Measurements from ENCODE around the gene DLK1.

DNA sequence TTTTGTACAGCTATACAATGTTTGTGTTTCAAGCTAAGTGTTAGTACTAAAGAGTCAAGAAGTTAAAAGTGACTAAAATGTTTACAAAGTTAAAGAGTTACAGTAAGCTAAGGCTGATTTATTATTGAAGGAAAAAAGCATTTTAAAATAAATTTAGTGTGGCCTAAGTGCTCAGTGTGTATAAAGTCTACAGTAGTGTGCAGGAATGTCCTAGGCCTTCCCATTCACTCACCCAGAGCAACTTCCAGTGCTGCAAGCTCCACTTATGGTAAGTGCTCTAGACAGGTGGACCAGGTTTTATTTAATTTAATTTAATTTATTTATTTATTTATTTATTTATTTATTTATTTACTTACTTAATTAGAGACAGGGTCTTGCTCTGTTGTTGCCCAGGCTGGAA is 19.6 kb downstream of the DLK1 start:
- TF ChIP-seq, protein P1, sequence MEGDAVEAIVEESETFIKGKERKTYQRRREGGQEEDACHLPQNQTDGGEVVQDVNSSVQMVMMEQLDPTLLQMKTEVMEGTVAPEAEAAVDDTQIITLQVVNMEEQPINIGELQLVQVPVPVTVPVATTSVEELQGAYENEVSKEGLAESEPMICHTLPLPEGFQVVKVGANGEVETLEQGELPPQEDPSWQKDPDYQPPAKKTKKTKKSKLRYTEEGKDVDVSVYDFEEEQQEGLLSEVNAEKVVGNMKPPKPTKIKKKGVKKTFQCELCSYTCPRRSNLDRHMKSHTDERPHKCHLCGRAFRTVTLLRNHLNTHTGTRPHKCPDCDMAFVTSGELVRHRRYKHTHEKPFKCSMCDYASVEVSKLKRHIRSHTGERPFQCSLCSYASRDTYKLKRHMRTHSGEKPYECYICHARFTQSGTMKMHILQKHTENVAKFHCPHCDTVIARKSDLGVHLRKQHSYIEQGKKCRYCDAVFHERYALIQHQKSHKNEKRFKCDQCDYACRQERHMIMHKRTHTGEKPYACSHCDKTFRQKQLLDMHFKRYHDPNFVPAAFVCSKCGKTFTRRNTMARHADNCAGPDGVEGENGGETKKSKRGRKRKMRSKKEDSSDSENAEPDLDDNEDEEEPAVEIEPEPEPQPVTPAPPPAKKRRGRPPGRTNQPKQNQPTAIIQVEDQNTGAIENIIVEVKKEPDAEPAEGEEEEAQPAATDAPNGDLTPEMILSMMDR (CRISPR knock-in tag; IDR thresholded peaks at IDR 0.05) = no peak
- TF ChIP-seq ZNF720 (CRISPR knock-in tag; IDR thresholded peaks at IDR 0.05) (no peak), TCF7L2 (IDR thresholded peaks at IDR 0.05; ENCODE audit: low read depth, low read length) (no peak)
- TF ChIP-seq, protein P2, sequence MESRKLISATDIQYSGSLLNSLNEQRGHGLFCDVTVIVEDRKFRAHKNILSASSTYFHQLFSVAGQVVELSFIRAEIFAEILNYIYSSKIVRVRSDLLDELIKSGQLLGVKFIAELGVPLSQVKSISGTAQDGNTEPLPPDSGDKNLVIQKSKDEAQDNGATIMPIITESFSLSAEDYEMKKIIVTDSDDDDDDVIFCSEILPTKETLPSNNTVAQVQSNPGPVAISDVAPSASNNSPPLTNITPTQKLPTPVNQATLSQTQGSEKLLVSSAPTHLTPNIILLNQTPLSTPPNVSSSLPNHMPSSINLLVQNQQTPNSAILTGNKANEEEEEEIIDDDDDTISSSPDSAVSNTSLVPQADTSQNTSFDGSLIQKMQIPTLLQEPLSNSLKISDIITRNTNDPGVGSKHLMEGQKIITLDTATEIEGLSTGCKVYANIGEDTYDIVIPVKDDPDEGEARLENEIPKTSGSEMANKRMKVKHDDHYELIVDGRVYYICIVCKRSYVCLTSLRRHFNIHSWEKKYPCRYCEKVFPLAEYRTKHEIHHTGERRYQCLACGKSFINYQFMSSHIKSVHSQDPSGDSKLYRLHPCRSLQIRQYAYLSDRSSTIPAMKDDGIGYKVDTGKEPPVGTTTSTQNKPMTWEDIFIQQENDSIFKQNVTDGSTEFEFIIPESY (CRISPR knock-in tag; IDR thresholded peaks at IDR 0.05) = no peak
